Keratinocyte (primary cell): ENCODE measurements around the gene CD55. TPM values are rescaled to one million over a fixed set of nuclear protein-coding genes. Genes with fewer than 3 reads are reported as not detected.

Experiments
- DNase-seq: peaks from one replicate; pipeline ENCODE4 v3.0.0-alpha.2; 2011; ENCODE audit warnings: low read depth, missing footprints, low spot score
- FAIRE-seq: peaks from 2 replicates; lab custom pipeline; 2011; peaks lifted over from hg19 to GRCh38; lab: Jason Lieb, UNC
- H2AFZ ChIP-seq: 2 replicates; pipeline ENCODE4 v1.6.0; 2012; ENCODE audit warnings: low read length, control low read depth, inconsistent platforms; ENCODE audit not compliant: control insufficient read depth
- H3K27ac ChIP-seq: 2 replicates; pipeline ENCODE4 v1.5.1; 2011; ENCODE audit warnings: low read length; ENCODE audit not compliant: control insufficient read depth, insufficient read depth
- H3K27me3 ChIP-seq: 3 replicates; pipeline ENCODE4 v1.6.0; 2011; ENCODE audit warnings: low read length; ENCODE audit not compliant: control insufficient read depth, insufficient read depth; ENCODE audit errors: extremely low read depth
- H3K36me3 ChIP-seq, 2 experiments: 2 replicates in 1 of 2; 3 replicates in 1 of 2; pipeline ENCODE4 v1.5.1; 2011; ENCODE audit warnings: low read length in 2 of 2, mild to moderate bottlenecking in 1 of 2; ENCODE audit not compliant: control insufficient read depth in 2 of 2, insufficient read depth in 2 of 2; ENCODE audit errors: extremely low read depth in 1 of 2
- H3K4me1 ChIP-seq: 3 replicates; pipeline ENCODE4 v1.5.1; 2011; ENCODE audit warnings: low read length; ENCODE audit not compliant: control insufficient read depth, insufficient read depth; ENCODE audit errors: extremely low read depth
- H3K4me2 ChIP-seq: 3 replicates; pipeline ENCODE4 v1.6.0; 2011; ENCODE audit warnings: low read depth, low read length; ENCODE audit not compliant: control insufficient read depth, insufficient read depth; ENCODE audit errors: extremely low read depth
- H3K4me3 ChIP-seq, 3 experiments: fragments of 200-600 bp in 1 of 3; sonication (generic) in 1 of 3; 2 replicates in 2 of 3; 3 replicates in 1 of 3; pipeline ENCODE4 v1.5.1; 2011 to 2016; ENCODE audit warnings: low read length in 3 of 3, mild to moderate bottlenecking in 3 of 3, control low read depth in 2 of 3, inconsistent platforms in 1 of 3, low read depth in 1 of 3, mixed read lengths in 1 of 3, mixed run types in 1 of 3, moderate library complexity in 1 of 3; ENCODE audit not compliant: control insufficient read depth in 2 of 3, insufficient read depth in 2 of 3; ENCODE audit errors: extremely low read depth in 1 of 3
- H3K79me2 ChIP-seq: 2 replicates; pipeline ENCODE4 v1.6.0; 2012; ENCODE audit warnings: low read length; ENCODE audit not compliant: control insufficient read depth, insufficient read depth
- H3K9ac ChIP-seq: 3 replicates; pipeline ENCODE4 v1.6.0; 2011; ENCODE audit warnings: low read length; ENCODE audit not compliant: control insufficient read depth, insufficient read depth; ENCODE audit errors: extremely low read depth
- H3K9me1 ChIP-seq: 3 replicates; pipeline ENCODE4 v1.6.0; 2011; ENCODE audit warnings: low read length; ENCODE audit not compliant: control insufficient read depth, insufficient read depth; ENCODE audit errors: extremely low read depth
- H3K9me3 ChIP-seq: 2 replicates; pipeline ENCODE4 v1.5.1; 2012; ENCODE audit warnings: low read depth, low read length; ENCODE audit not compliant: control insufficient read depth
- H4K20me1 ChIP-seq: 3 replicates; pipeline ENCODE4 v1.6.0; 2011; ENCODE audit warnings: low read length; ENCODE audit not compliant: control insufficient read depth, insufficient read depth; ENCODE audit errors: extremely low read depth
- EZH2 ChIP-seq: IDR thresholded peaks from one replicate; pipeline ENCODE4 v1.6.1; 2012; ENCODE audit warnings: inconsistent platforms, mild to moderate bottlenecking, low read length, moderate library complexity
- dilution Hi-C: fragments of 300-500 bp; cut with MboI; formaldehyde crosslinking; loops from one replicate; pipeline ENCODE4 v1.7.0; 2020; ENCODE audit warnings: low sequenced_read_pairs; ENCODE audit not compliant: extremely low pct_ligation_motif_present
- polyA plus RNA-seq, 5 experiments: library from polyadenylated mRNA; depleted of rRNA in 3 of 5; stranded (reverse) in 3 of 5; stranded (forward) in 1 of 5; unstranded in 1 of 5; fragments of >200 nt; gene quantifications; 1 replicate in 1 of 5; 2 replicates in 3 of 5; 3 replicates in 1 of 5; pipeline versions ENCODE4 v1.2.1 to v1.2.3, GENCODE V29; 2011 to 2012; ENCODE audit warnings: missing spikeins in 2 of 5, low read depth in 1 of 5, low replicate concordance in 1 of 5
- TF ChIP-seq, protein P1 (sequence below), 3 experiments: IDR thresholded peaks in 1 of 3; conservative IDR thresholded peaks in 1 of 3; optimal IDR thresholded peaks in 1 of 3; 2 replicates in 2 of 3; 3 replicates in 1 of 3; pipeline versions ENCODE3 to v1.5.1; 2011; ENCODE audit warnings: low read length in 3 of 3, mild to moderate bottlenecking in 3 of 3, moderate library complexity in 2 of 3, control low read depth in 1 of 3, inconsistent platforms in 1 of 3; ENCODE audit not compliant: insufficient read depth in 2 of 3; ENCODE audit errors: extremely low read depth in 1 of 3

Gene CD55
- polyA plus RNA-seq, 1 donor (not counting 4 experiments of a cell fraction or from before 2014, with no cell fraction given), result 37.3 TPM

DNA sequence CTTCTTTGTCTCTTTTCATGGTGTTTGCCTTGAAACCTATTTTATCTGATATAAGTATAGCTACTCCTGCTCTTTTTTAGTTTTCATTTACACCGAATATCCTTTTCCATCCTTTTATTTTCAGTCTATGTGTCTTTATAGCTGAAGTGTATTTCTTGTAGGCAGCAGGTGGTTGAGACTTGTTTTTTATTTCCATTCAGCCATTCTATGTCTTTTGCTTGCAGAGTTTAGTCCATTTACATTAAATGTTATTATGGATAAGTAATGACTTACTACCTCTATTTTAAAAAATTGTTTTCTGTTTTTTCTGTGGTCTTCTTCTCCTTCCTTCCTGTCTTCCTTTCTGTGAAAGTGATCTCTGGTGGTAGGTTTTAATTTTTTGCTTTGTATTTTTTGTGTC, 45.0 kb upstream of the CD55 start:
- Histone ChIP-seq H3K79me2 (no peaks in the 10 kb centered on the region), H3K4me1 (no peaks in the 10 kb centered on the region), H4K20me1 (no peaks in the 10 kb centered on the region), H3K4me3 (no peak overlapping the region), H3K9me3 (no peaks in the 10 kb centered on the region), H3K36me3 (no peaks in the 10 kb centered on the region), H2AFZ (no peak overlapping the region), H3K4me2 (no peak overlapping the region), H3K9ac (no peak overlapping the region), H3K27me3 (no peaks in the 10 kb centered on the region), H3K9me1 (no peaks in the 10 kb centered on the region), H3K27ac (no peak overlapping the region)
- TF ChIP-seq, protein P1, sequence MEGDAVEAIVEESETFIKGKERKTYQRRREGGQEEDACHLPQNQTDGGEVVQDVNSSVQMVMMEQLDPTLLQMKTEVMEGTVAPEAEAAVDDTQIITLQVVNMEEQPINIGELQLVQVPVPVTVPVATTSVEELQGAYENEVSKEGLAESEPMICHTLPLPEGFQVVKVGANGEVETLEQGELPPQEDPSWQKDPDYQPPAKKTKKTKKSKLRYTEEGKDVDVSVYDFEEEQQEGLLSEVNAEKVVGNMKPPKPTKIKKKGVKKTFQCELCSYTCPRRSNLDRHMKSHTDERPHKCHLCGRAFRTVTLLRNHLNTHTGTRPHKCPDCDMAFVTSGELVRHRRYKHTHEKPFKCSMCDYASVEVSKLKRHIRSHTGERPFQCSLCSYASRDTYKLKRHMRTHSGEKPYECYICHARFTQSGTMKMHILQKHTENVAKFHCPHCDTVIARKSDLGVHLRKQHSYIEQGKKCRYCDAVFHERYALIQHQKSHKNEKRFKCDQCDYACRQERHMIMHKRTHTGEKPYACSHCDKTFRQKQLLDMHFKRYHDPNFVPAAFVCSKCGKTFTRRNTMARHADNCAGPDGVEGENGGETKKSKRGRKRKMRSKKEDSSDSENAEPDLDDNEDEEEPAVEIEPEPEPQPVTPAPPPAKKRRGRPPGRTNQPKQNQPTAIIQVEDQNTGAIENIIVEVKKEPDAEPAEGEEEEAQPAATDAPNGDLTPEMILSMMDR (optimal IDR thresholded peaks at IDR 0.05 in 1 of 3, IDR thresholded peaks at IDR 0.05 in 1 of 3, conservative IDR thresholded peaks at IDR 0.05 in 1 of 3; ENCODE audit: extremely low read depth in 1 of 3, insufficient read depth in 2 of 3, low read length in 3 of 3), result no peak
- TF ChIP-seq EZH2, result no peak
- dilution Hi-C loops, result no loop called here
- DNase-seq (no peak), FAIRE-seq (no peak)

DNA sequence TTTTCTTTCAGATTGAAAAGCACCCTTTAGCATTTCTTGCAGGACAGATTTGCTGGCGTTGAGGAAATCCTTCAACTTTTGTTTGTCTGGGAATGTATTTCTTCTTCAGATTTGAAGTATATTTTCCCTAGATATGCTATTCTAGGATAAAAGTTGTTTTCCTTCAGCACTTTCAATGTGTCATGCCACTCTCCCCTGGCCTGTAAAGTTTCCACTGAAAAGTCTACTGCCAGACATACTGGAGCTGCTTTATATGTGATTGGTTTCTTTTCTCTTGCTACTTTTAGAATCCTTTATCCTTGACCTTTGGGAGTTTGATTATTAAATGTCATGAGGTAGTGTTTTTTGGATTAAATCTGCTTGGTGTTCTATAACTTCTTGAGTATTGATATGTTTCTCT, 44.2 kb upstream of the CD55 start:
- TF ChIP-seq EZH2, result no peak
- TF ChIP-seq, protein P1 (optimal IDR thresholded peaks at IDR 0.05 in 1 of 3, IDR thresholded peaks at IDR 0.05 in 1 of 3, conservative IDR thresholded peaks at IDR 0.05 in 1 of 3; ENCODE audit: extremely low read depth in 1 of 3, insufficient read depth in 2 of 3, low read length in 3 of 3), result no peak
- no peaks in the 10 kb centered on the region for H4K20me1 ChIP-seq
- H3K27ac ChIP-seq, result no peak overlapping the region
- H3K4me3 ChIP-seq, result no peak overlapping the region
- DNase-seq, result no peak
- peaks cover 5% of the 10 kb centered on the region for H3K4me1 ChIP-seq
- no peaks in the 10 kb centered on the region for H3K9me1 ChIP-seq
- dilution Hi-C loops, result no loop called here
- H3K9me3 ChIP-seq, result no peaks in the 10 kb centered on the region
- no peak for FAIRE-seq
- H3K27me3 ChIP-seq, result no peaks in the 10 kb centered on the region
- H3K9ac ChIP-seq, result no peak overlapping the region
- no peak overlapping the region for H3K4me2 ChIP-seq
- no peak overlapping the region for H2AFZ ChIP-seq
- no peaks in the 10 kb centered on the region for H3K36me3 ChIP-seq
- no peaks in the 10 kb centered on the region for H3K79me2 ChIP-seq
